Measurements from ENCODE around the gene PCSK7. TPM values are rescaled to one million over a fixed set of nuclear protein-coding genes. Genes with fewer than 3 reads are reported as not detected.

The PCSK7 gene
- total RNA-seq, 4 donors from 2014 or later, result 136 to 244 (median 171) TPM

DNA sequence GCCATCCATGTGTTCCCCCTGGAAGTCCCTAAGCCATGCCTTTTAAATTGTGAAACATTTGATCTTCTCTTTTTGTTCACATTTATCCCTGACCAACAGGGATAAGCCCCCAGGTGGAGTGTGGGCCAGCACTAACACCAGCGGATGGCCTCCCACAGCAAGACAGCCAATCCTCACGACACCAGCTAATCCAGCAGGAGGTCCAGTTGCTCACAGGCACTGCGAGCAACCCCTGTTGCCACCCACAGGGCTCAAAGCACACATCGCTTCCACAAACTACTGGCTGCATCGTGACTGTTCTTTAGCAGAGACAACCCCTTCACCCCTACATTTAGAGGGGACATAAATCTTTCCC, 2.0 kb downstream of the PCSK7 start:
- Histone ChIP-seq H3K27me3 (no peaks in the 10 kb centered on the region), H3K27ac (peak overlapping the region in 2 of 4 donors; percentile 96 to 97), H3K36me3 (peaks cover 0 to 43% (median 0%) of the 10 kb centered on the region in 3 donors), H3K4me3 (peak overlapping the region in 1 of 4 donors; percentile 97), H3K4me1 (peaks cover 0 to 39% (median 11%) of the 10 kb centered on the region in 4 donors), H3K9me3 (no peaks in the 10 kb centered on the region)
- DNase-seq, result no peak
- TF ChIP-seq, protein P1, sequence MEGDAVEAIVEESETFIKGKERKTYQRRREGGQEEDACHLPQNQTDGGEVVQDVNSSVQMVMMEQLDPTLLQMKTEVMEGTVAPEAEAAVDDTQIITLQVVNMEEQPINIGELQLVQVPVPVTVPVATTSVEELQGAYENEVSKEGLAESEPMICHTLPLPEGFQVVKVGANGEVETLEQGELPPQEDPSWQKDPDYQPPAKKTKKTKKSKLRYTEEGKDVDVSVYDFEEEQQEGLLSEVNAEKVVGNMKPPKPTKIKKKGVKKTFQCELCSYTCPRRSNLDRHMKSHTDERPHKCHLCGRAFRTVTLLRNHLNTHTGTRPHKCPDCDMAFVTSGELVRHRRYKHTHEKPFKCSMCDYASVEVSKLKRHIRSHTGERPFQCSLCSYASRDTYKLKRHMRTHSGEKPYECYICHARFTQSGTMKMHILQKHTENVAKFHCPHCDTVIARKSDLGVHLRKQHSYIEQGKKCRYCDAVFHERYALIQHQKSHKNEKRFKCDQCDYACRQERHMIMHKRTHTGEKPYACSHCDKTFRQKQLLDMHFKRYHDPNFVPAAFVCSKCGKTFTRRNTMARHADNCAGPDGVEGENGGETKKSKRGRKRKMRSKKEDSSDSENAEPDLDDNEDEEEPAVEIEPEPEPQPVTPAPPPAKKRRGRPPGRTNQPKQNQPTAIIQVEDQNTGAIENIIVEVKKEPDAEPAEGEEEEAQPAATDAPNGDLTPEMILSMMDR (IDR thresholded peaks at IDR 0.05), result no peak
- no peak for TF ChIP-seq POLR2A (IDR thresholded peaks at IDR 0.05)

DNA sequence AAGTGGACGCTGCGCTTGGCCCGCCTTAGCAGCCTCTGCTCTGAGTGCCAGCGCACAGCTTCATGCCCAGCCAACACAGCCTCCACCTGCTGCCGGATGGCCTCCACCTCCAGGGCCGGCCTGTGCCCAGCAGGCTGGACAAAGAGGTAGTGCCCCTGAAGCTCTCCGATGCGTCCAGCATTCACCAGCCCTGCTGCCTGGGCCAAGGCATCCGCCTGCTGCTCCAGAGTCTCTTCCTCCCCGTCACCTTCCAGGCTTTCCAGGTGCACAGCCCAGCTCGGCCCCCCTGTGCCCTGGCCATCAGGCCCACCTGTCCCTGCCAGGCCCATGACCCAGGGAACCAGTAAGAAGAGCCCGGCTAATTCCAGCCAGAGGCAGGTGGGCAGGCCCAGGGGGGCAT, 2.5 kb downstream of the PCSK7 start:
- TF ChIP-seq POLR2A (IDR thresholded peaks at IDR 0.05), result no peak
- TF ChIP-seq, protein P1 (IDR thresholded peaks at IDR 0.05), result no peak
- Histone ChIP-seq H3K9me3 (no peaks in the 10 kb centered on the region), H3K27ac (peak overlapping the region in 1 of 4 donors; percentile 96), H3K4me3 (no peak overlapping the region), H3K27me3 (no peaks in the 10 kb centered on the region), H3K36me3 (peaks cover 0 to 43% (median 0%) of the 10 kb centered on the region in 3 donors), H3K4me1 (peaks cover 0 to 44% (median 11%) of the 10 kb centered on the region in 4 donors)
- no peak for DNase-seq

DNA sequence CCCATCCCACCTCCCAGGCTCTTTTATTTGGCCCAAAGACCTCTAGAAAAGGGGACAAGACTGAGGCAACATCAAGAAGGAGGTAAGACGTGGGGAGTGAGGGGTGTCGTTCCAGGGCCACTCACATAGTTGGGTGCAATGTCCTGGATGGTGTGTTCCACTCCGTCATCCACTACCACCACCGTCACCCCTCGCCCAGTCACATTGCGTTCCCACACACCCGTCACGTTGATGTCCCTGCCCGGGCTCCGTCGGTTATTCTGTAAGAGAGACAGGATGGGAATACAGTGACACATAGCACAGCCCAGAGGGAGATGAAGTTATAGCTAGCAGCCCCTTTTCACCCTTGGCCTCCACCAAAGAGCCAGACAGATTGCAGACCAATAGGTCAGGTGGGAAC, 3.8 kb downstream of the PCSK7 start:
- H3K27ac ChIP-seq, result no peak overlapping the region
- H3K4me1 ChIP-seq, result peaks cover 0 to 46% (median 11%) of the 10 kb centered on the region in 4 donors
- TF ChIP-seq, protein P1 (IDR thresholded peaks at IDR 0.05), result no peak
- no peak for TF ChIP-seq POLR2A (IDR thresholded peaks at IDR 0.05)
- no peaks in the 10 kb centered on the region for H3K9me3 ChIP-seq
- no peak for DNase-seq
- no peaks in the 10 kb centered on the region for H3K27me3 ChIP-seq
- H3K36me3 ChIP-seq, result peaks cover 0 to 51% (median 0%) of the 10 kb centered on the region in 3 donors
- H3K4me3 ChIP-seq, result no peak overlapping the region

DNA sequence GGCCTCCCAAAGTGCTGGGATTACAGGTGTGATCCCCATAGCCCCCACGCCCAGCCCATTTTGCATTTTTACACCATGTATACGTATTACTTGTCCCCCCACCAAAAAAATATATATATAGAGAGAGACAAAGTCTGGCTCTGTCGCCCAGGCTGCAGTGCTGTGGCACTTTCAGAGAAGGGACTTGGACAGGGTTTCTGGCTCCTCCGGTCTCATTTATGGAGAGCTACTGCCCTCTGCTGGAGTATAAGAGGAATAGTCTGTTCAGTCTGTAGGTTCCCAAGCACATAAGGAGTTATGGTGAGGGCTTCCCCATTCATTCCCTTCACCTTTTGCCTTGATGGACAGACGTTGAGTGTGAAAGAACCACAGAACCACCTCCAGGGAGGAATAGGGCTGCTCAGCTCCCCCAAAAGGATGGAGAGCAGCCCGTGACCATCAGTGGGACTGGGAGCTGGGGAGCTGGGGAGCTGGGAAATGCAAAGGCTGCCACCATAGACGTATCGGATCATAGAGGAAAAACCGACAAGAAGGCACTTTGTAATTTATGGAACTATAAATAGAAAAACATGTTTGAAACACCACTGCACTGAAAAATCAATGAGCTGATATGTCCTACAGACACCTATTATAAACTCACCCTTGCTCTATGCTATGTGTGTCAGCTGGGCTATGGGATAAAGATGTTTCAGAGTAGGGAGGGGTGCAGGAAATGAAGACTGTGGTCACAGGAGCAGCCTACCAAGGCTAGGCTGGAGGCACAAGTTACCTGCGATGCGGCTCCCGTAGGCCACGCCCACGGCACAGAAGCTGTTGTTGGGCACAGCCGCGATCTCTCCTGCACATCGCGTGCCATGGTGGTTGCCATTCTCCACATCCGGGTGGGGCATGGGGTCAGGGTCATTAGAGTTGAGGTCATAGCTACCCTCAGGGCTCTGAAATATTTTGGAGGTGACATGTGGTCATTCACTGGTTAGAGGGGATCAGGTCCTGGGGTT, 5.2 kb downstream of the PCSK7 start:
- Histone ChIP-seq H3K36me3 (peaks cover 0 to 61% (median 0%) of the 10 kb centered on the region in 3 donors), H3K9me3 (no peaks in the 10 kb centered on the region), H3K27ac (peak overlapping the region in 1 of 4 donors; percentile 36), H3K4me3 (no peak overlapping the region), H3K27me3 (no peaks in the 10 kb centered on the region), H3K4me1 (peaks cover 0 to 57% (median 12%) of the 10 kb centered on the region in 4 donors)
- TF ChIP-seq, protein P1 (IDR thresholded peaks at IDR 0.05), result peak; percentile 54 to 93 (median 81)
- TF ChIP-seq POLR2A (IDR thresholded peaks at IDR 0.05), result no peak
- DNase-seq, result peak in 2 of 3 donors; percentile 51 to 67

DNA sequence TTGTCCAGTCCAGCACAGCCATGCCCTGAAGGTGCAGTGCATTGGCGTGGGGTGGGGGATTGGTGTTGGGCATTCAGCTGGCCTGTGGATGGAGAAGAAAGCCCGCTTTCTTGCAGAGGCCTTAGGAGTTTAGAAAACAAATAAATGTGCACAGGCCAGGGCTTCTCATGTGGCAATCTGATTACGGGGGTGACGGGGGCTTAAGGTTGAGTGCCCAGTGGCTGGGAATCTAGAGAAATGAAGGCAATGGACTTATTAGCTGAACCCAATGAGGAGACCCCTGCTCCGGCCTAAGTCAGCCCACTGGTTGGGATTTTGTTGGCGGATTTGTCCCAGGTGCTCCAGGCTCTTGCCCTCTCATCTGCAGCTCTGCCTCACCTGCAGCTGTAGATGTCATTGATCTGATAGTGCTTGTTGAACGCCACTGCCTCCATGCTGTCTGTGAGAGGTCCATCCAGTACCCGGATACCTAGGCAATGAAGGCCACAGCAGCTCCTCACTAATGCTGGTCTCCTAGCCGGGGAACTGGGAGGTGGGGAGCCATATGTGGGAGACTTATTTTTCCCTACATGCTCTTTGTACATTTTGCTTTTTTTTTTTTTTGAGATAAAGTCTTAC, 6.2 kb downstream of the PCSK7 start:
- Histone ChIP-seq H3K4me1 (peaks cover 0 to 66% (median 10%) of the 10 kb centered on the region in 4 donors), H3K4me3 (no peak overlapping the region), H3K27ac (peak overlapping the region in 2 of 4 donors; percentile 61 to 66), H3K36me3 (peaks cover 0 to 62% (median 0%) of the 10 kb centered on the region in 3 donors), H3K27me3 (no peaks in the 10 kb centered on the region), H3K9me3 (no peaks in the 10 kb centered on the region)
- DNase-seq, result no peak
- TF ChIP-seq POLR2A (IDR thresholded peaks at IDR 0.05), result no peak
- TF ChIP-seq, protein P1 (IDR thresholded peaks at IDR 0.05), result no peak
